ENCODE data around the gene BTLA. TPM values are rescaled to one million over a fixed set of nuclear protein-coding genes. Genes with fewer than 3 reads are reported as not detected.
A peak's percentile ranks its signal among the peaks of the same experiment; 100 is the strongest.
"Not testable (repeated sequence)": the region's sequence is repeated elsewhere in the genome, so short reads cannot be mapped to it uniquely, and the experiment has no call there.

BTLA gene
- total and polyA plus RNA-seq, 5 donors from 2014 or later: 2.7 to 7.1 (median 5.3) TPM

DNA sequence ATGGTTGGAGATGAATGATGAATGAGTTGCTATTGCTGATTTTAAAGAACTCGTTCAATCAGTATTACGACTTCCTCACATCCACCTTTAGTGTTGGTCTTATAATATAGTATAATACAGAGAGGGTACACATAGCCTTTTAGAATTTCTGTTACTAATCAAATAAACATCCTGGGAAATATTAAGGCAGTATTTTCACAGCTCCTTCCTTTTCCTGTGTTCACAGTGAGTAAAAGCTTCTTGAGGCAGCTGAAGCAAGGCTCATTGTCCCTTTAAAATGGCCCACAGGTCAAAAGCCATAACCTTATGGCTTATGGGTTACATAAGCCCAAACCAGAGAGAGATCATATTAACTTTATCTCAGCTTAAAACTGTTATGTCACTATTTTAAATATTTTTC lies 1.3 kb upstream of the BTLA start:
- Mint-ChIP-seq H3K4me1 (peaks cover 32 to 47% (median 37%) of the 10 kb centered on the region in 4 donors), H3K36me3 (no peaks in the 10 kb centered on the region), H3K9me3 (no peaks in the 10 kb centered on the region), H3K4me3 (no peak overlapping the region), H3K27ac (no peak overlapping the region), H3K27me3 (no peaks in the 10 kb centered on the region)
- no peaks in the 10 kb centered on the region for H3K9me3 ChIP-seq (ENCODE audit: control insufficient read depth in 2 of 2, low read length in 2 of 2)
- no peaks in the 10 kb centered on the region for H3K36me3 ChIP-seq (ENCODE audit: control insufficient read depth, insufficient read depth, low read length)
- H3K4me1 ChIP-seq (ENCODE audit: control insufficient read depth, insufficient read depth, low read length, poor library complexity, severe bottlenecking): peaks cover 28% of the 10 kb centered on the region
- H3K27me3 ChIP-seq (ENCODE audit: control insufficient read depth, insufficient read depth, low read length): peaks cover 2% of the 10 kb centered on the region
- DNase-seq (no peak), ATAC-seq (ENCODE audit: low read depth in 2 of 2) (no peak)
- no peak overlapping the region for H3K27ac ChIP-seq (ENCODE audit: insufficient read depth, low read length, poor library complexity, severe bottlenecking)
- no peak overlapping the region for H3K4me3 ChIP-seq (ENCODE audit: low read depth, low read length)

DNA sequence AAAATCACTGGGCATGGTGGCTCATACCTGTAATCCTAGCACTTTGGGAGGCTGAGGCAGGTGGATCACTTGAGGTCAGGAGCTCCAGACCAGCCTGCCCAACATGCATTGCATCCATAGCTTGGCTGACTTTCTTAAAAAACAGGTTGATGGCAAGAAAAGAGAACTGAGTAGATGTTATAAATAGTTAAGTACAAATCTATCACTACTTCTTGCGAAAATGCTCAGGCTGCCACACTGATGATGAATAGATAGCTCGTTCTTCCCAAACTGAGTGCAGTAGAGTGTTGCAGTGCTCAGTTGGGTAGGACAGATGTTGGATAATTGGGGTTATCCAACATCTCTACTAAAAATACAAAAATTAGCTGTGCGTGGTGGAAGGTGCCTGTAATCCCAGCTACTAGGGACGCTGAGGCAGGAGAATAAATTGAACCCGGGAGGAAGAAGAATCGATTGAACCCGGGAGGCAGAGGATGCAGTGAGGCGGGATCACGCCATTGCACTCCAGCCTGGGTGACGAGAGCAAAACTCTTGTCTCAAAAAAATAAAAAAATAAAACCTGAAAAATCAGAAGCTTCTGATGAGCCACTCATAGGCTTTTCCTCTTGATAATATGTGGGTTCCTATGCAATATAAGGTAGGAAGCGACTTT lies 1.2 kb downstream of the BTLA start:
- Histone ChIP-seq H3K4me1 (ENCODE audit: control insufficient read depth, insufficient read depth, low read length, poor library complexity, severe bottlenecking) (peaks cover 34% of the 10 kb centered on the region), H3K36me3 (ENCODE audit: control insufficient read depth, insufficient read depth, low read length) (no peaks in the 10 kb centered on the region), H3K9me3 (ENCODE audit: control insufficient read depth in 2 of 2, low read length in 2 of 2) (no peaks in the 10 kb centered on the region), H3K27ac (ENCODE audit: insufficient read depth, low read length, poor library complexity, severe bottlenecking) (no peak overlapping the region), H3K4me3 (ENCODE audit: low read depth, low read length) (peak overlapping the region; percentile 87), H3K27me3 (ENCODE audit: control insufficient read depth, insufficient read depth, low read length) (peaks cover 2% of the 10 kb centered on the region)
- Mint-ChIP-seq H3K27ac (peak overlapping the region; percentile 92 to 95 (median 95)), H3K4me3 (peak overlapping the region; percentile 89 to 97 (median 94)), H3K4me1 (peaks cover 32 to 71% (median 49%) of the 10 kb centered on the region in 4 donors), H3K27me3 (no peaks in the 10 kb centered on the region), H3K9me3 (peaks cover 0 to 5% (median 0%) of the 10 kb centered on the region in 7 donors), H3K36me3 (peaks cover 6% of the 10 kb centered on the region)
- no peak for DNase-seq
- no peak for ATAC-seq (ENCODE audit: low read depth in 2 of 2)

DNA sequence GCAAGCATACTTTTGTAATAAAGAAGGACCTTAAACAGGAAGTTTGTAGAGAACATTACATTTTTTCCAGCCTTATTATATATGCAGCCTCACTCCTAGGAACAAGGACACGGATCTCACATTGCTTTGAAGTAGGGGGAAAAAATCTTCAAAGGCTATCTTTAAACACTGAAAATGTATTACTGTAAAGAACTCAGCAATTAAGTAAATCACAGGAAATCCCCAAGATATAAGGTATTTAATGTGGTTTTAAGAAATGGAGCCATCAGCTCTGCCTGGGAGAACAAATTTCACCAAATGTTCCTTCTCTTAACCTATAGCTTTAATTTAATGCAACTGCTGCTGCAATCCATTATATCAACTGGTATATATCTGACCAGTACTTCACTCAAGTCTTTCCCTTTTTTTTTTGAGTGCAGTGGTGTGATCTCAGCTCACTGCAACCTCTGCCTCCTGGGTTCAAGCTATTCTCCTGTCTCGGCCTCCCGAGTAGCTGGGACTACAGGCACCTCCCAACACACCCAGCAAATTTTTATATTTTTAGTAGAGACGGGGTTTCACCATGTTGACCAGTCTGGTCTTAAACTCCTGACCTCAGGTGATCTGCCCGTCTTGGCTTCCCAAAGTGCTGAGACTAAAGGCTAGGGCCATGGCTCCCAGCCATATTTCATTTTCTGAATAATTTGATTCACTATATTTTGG lies 2.8 kb downstream of the BTLA start:
- Histone ChIP-seq H3K36me3 (ENCODE audit: control insufficient read depth, insufficient read depth, low read length) (no peaks in the 10 kb centered on the region), H3K4me1 (ENCODE audit: control insufficient read depth, insufficient read depth, low read length, poor library complexity, severe bottlenecking) (peaks cover 42% of the 10 kb centered on the region), H3K4me3 (ENCODE audit: low read depth, low read length) (peak overlapping the region; percentile 87), H3K27ac (ENCODE audit: insufficient read depth, low read length, poor library complexity, severe bottlenecking) (peak overlapping the region; percentile 26), H3K27me3 (ENCODE audit: control insufficient read depth, insufficient read depth, low read length) (peaks cover 2% of the 10 kb centered on the region), H3K9me3 (ENCODE audit: control insufficient read depth in 2 of 2, low read length in 2 of 2) (no peaks in the 10 kb centered on the region)
- peaks cover 6% of the 10 kb centered on the region for H3K36me3 Mint-ChIP-seq
- peak overlapping the region; percentile 77 to 85 (median 82) for H3K4me3 Mint-ChIP-seq
- ATAC-seq (ENCODE audit: low read depth in 2 of 2) (no peak), DNase-seq (no peak)
- H3K9me3 Mint-ChIP-seq: peaks cover 0 to 5% (median 0%) of the 10 kb centered on the region in 7 donors
- peak overlapping the region; percentile 43 to 79 (median 70) for H3K27ac Mint-ChIP-seq
- H3K27me3 Mint-ChIP-seq: no peaks in the 10 kb centered on the region
- H3K4me1 Mint-ChIP-seq: peaks cover 39 to 86% (median 64%) of the 10 kb centered on the region in 4 donors

DNA sequence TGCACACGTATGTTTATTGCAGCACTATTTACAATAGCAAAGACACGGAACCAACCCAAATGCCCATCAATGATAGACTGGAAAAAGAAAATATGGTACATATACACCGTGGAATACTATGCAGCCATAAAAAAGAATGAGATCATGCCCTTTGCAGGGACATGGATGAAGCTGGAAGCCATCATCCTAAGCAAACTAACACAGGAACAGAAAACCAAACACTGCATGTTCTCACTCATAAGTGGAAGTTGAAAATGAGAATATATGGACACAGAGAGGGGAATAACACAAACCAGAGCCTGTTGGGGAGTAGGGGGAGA lies 4.9 kb downstream of the BTLA start:
- Mint-ChIP-seq H3K4me1 (peaks cover 37 to 90% (median 65%) of the 10 kb centered on the region in 4 donors), H3K4me3 (peak overlapping the region; percentile 18 to 63 (median 46)), H3K27ac (peak overlapping the region; percentile 27 to 51 (median 30))
- not testable (repeated sequence) for H3K4me3 ChIP-seq (ENCODE audit: low read depth, low read length); H3K27me3 ChIP-seq (ENCODE audit: control insufficient read depth, insufficient read depth, low read length); H3K27ac ChIP-seq (ENCODE audit: insufficient read depth, low read length, poor library complexity, severe bottlenecking); H3K9me3 Mint-ChIP-seq; H3K27me3 Mint-ChIP-seq; ATAC-seq (ENCODE audit: low read depth in 2 of 2); H3K9me3 ChIP-seq (ENCODE audit: control insufficient read depth in 2 of 2, low read length in 2 of 2); H3K36me3 Mint-ChIP-seq; DNase-seq; H3K36me3 ChIP-seq (ENCODE audit: control insufficient read depth, insufficient read depth, low read length)
- peaks cover 54% of the 10 kb centered on the region for H3K4me1 ChIP-seq (ENCODE audit: control insufficient read depth, insufficient read depth, low read length, poor library complexity, severe bottlenecking)

DNA sequence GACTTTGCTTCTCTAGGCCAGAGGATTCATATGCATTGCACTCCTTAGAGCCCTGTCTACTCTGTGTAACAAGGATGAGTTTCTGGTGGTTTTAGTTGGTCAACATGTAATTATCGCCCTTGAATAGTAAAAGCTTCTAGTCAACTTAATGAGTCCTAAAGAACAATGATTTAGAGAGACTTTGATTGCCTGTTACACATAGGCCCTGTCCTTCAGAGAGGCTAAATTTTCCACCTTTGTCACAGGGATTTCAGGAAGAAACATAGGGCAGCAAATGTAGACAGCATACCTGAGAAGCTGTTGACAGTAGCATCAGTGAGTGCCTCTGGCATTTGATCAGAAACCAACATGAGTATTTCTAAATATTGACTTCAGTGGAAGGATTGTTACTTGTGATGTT lies 7.1 kb downstream of the BTLA start:
- ATAC-seq (ENCODE audit: low read depth in 2 of 2) (no peak), DNase-seq (no peak)
- Mint-ChIP-seq H3K27ac (peak overlapping the region; percentile 32 to 87 (median 75)), H3K36me3 (peaks cover 6% of the 10 kb centered on the region), H3K4me1 (peaks cover 25 to 81% (median 56%) of the 10 kb centered on the region in 4 donors), H3K4me3 (peak overlapping the region in 3 of 4 donors; percentile 10 to 59 (median 39)), H3K9me3 (peaks cover 0 to 5% (median 0%) of the 10 kb centered on the region in 7 donors), H3K27me3 (no peaks in the 10 kb centered on the region)
- no peak overlapping the region for H3K27ac ChIP-seq (ENCODE audit: insufficient read depth, low read length, poor library complexity, severe bottlenecking)
- H3K27me3 ChIP-seq (ENCODE audit: control insufficient read depth, insufficient read depth, low read length): peaks cover under 1% of the 10 kb centered on the region
- no peak overlapping the region for H3K4me3 ChIP-seq (ENCODE audit: low read depth, low read length)
- H3K4me1 ChIP-seq (ENCODE audit: control insufficient read depth, insufficient read depth, low read length, poor library complexity, severe bottlenecking): peaks cover 47% of the 10 kb centered on the region
- no peaks in the 10 kb centered on the region for H3K36me3 ChIP-seq (ENCODE audit: control insufficient read depth, insufficient read depth, low read length)
- H3K9me3 ChIP-seq (ENCODE audit: control insufficient read depth in 2 of 2, low read length in 2 of 2): no peaks in the 10 kb centered on the region

DNA sequence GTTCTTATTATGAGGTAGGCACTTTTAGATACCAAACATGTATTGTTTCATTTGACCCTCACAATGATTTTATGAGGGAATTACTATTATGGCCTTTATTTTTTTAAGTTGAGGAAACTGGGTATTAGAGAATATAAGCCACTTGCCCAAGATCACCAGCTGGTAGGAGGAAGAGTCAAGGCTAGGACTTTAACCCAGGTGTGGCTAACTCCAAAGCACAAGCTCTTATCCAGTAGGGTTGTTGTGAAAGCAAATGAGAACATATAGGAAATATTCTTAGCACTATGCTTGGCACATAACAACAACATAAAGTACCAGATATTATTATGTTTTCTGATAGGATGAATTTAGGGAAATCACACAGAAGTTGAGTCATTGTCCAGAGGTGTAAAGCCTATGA lies 7.9 kb downstream of the BTLA start:
- H3K27ac Mint-ChIP-seq: peak overlapping the region; percentile 47 to 72 (median 47)
- H3K27me3 ChIP-seq (ENCODE audit: control insufficient read depth, insufficient read depth, low read length): no peaks in the 10 kb centered on the region
- H3K4me3 Mint-ChIP-seq: peak overlapping the region in 3 of 4 donors; percentile 20 to 67 (median 49)
- H3K4me3 ChIP-seq (ENCODE audit: low read depth, low read length): peak overlapping the region; percentile 28
- no peaks in the 10 kb centered on the region for H3K27me3 Mint-ChIP-seq
- H3K4me1 ChIP-seq (ENCODE audit: control insufficient read depth, insufficient read depth, low read length, poor library complexity, severe bottlenecking): peaks cover 43% of the 10 kb centered on the region
- H3K27ac ChIP-seq (ENCODE audit: insufficient read depth, low read length, poor library complexity, severe bottlenecking): no peak overlapping the region
- H3K36me3 Mint-ChIP-seq: peaks cover 9% of the 10 kb centered on the region
- DNase-seq: no peak
- H3K9me3 Mint-ChIP-seq: peaks cover 0 to 5% (median 0%) of the 10 kb centered on the region in 7 donors
- ATAC-seq (ENCODE audit: low read depth in 2 of 2): no peak
- H3K9me3 ChIP-seq (ENCODE audit: control insufficient read depth in 2 of 2, low read length in 2 of 2): no peaks in the 10 kb centered on the region
- H3K4me1 Mint-ChIP-seq: peaks cover 23 to 80% (median 52%) of the 10 kb centered on the region in 4 donors
- H3K36me3 ChIP-seq (ENCODE audit: control insufficient read depth, insufficient read depth, low read length): no peaks in the 10 kb centered on the region

DNA sequence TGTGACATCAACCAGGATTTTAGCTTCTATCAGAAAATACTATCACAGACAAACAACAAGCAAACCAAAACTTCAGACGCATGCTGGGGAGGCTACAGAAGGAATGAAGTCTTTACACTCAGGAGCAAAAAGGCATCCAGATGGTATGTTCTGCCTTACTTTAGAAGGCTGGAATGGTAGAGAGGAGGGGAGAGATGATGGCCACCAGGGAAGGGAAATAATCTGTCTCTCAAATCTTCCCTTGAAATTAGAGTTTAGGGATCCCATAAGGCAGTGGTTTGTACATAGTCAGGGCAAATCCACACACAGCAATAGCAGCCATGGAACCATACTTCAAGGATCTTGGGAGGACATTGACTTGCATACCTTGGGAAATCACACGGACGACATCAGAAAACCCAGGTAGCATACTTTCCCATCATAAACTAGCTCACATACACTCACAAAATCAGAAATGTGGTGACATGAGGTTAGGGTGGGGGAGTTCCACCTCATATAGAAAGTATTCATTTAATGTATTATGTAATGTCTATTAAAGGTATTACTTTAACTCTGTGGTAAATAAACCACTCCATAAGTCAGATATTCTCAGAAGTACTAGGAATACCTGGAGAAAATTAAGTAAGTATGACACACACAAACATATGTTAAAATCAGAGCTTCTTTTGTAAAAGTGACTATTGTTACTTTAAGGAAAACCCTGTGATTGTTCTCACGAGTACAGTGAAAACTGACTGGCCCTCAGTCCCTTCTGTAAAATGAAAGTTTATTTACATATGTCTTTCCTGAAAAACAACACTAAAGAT lies 9.4 kb downstream of the BTLA start:
- Mint-ChIP-seq H3K27me3 (no peaks in the 10 kb centered on the region), H3K27ac (peak overlapping the region; percentile 47 to 89 (median 73)), H3K36me3 (peaks cover 9% of the 10 kb centered on the region), H3K9me3 (peaks cover 0 to 5% (median 0%) of the 10 kb centered on the region in 7 donors), H3K4me3 (peak overlapping the region in 3 of 4 donors; percentile 37 to 53 (median 45)), H3K4me1 (peaks cover 18 to 65% (median 38%) of the 10 kb centered on the region in 4 donors)
- ATAC-seq (ENCODE audit: low read depth in 2 of 2): no peak
- H3K4me1 ChIP-seq (ENCODE audit: control insufficient read depth, insufficient read depth, low read length, poor library complexity, severe bottlenecking): peaks cover 36% of the 10 kb centered on the region
- no peak overlapping the region for H3K27ac ChIP-seq (ENCODE audit: insufficient read depth, low read length, poor library complexity, severe bottlenecking)
- H3K9me3 ChIP-seq (ENCODE audit: control insufficient read depth in 2 of 2, low read length in 2 of 2): no peaks in the 10 kb centered on the region
- no peaks in the 10 kb centered on the region for H3K27me3 ChIP-seq (ENCODE audit: control insufficient read depth, insufficient read depth, low read length)
- no peaks in the 10 kb centered on the region for H3K36me3 ChIP-seq (ENCODE audit: control insufficient read depth, insufficient read depth, low read length)
- DNase-seq: peak in 1 of 3 donors; percentile 16
- peak overlapping the region; percentile 29 for H3K4me3 ChIP-seq (ENCODE audit: low read depth, low read length)

All from CD4-positive, CD25-positive, alpha-beta regulatory T cell (primary cell).